GM23338 (cell line): ENCODE results near the gene MTARC2. TPM values are rescaled to one million over a fixed set of nuclear protein-coding genes. Genes with fewer than 3 reads are reported as not detected.

Experiments
- ATAC-seq: fragments of 200-7000 bp; cut with Tn5 transposase; 3 replicates; pipeline ENCODE4 v1.9.1; 2020
- DNase-seq: peaks from one replicate; pipeline ENCODE4 v3.0.0-alpha.2; 2015; ENCODE audit warnings: low spot score
- H2AFZ ChIP-seq: fragments of 200-600 bp; sonication (generic); 2 replicates; pipeline ENCODE4 v1.8.0; 2016; ENCODE audit warnings: antibody characterized with exemption, mild to moderate bottlenecking, moderate library complexity
- H3F3A ChIP-seq: fragments of 200-600 bp; sonication (generic); replicated peaks from 2 replicates; pipeline ENCODE4 v1.8.0; 2017; ENCODE audit warnings: antibody characterized with exemption, mixed run types, low read depth
- H3K27ac ChIP-seq: fragments of 200-600 bp; sonication (generic); 2 replicates; pipeline ENCODE4 v1.6.1; 2016; ENCODE audit warnings: low read depth
- H3K27me3 ChIP-seq: fragments of 200-600 bp; sonication (generic); 2 replicates; pipeline ENCODE4 v1.8.0; 2016; ENCODE audit warnings: mild to moderate bottlenecking, mixed run types, moderate library complexity; ENCODE audit not compliant: insufficient read depth
- H3K36me3 ChIP-seq: fragments of 200-600 bp; sonication (generic); 2 replicates; pipeline ENCODE4 v1.8.0; 2016; ENCODE audit warnings: mild to moderate bottlenecking; ENCODE audit not compliant: insufficient read depth
- H3K4me1 ChIP-seq: fragments of 200-600 bp; sonication (generic); 2 replicates; pipeline ENCODE4 v1.8.0; 2016; ENCODE audit warnings: mild to moderate bottlenecking, moderate library complexity; ENCODE audit not compliant: insufficient read depth
- H3K4me2 ChIP-seq: fragments of 200-600 bp; sonication (generic); 2 replicates; pipeline ENCODE4 v1.7.1; 2017; ENCODE audit warnings: mixed run types
- H3K4me3 ChIP-seq: fragments of 200-600 bp; sonication (generic); 2 replicates; pipeline ENCODE4 v1.6.1; 2016; ENCODE audit warnings: mixed run types
- H3K79me2 ChIP-seq: fragments of 200-600 bp; sonication (generic); replicated peaks from 2 replicates; pipeline ENCODE4 v1.8.0; 2017; ENCODE audit warnings: mild to moderate bottlenecking; ENCODE audit not compliant: insufficient read depth
- H3K9me2 ChIP-seq: fragments of 200-600 bp; sonication (generic); 2 replicates; pipeline ENCODE4 v1.8.0; 2017; ENCODE audit not compliant: insufficient read depth
- H4K20me1 ChIP-seq: fragments of 200-600 bp; sonication (generic); replicated peaks from 2 replicates; pipeline ENCODE4 v1.8.0; 2017; ENCODE audit warnings: mild to moderate bottlenecking; ENCODE audit not compliant: insufficient read depth
- H3K27ac Mint-ChIP-seq: 2 replicates; pipeline ENCODE4 v1.8.0; 2020; ENCODE audit warnings: inconsistent platforms, mild to moderate bottlenecking, moderate library complexity, mixed read lengths
- H3K27me3 Mint-ChIP-seq: 3 replicates; pipeline ENCODE4 v1.8.0; 2022; ENCODE audit warnings: low read depth, mild to moderate bottlenecking, moderate library complexity, mixed read lengths, inconsistent platforms; ENCODE audit not compliant: insufficient read depth, poor library complexity
- H3K36me3 Mint-ChIP-seq: 3 replicates; pipeline ENCODE4 v1.8.0; 2021; ENCODE audit warnings: low read depth, mild to moderate bottlenecking, inconsistent platforms, moderate library complexity, mixed read lengths
- H3K4me1 Mint-ChIP-seq: 3 replicates; pipeline ENCODE4 v1.8.0; 2020; ENCODE audit warnings: mild to moderate bottlenecking, inconsistent platforms, mixed read lengths
- H3K4me3 Mint-ChIP-seq: 3 replicates; pipeline ENCODE4 v1.8.0; 2021; ENCODE audit warnings: moderate library complexity, mild to moderate bottlenecking, inconsistent platforms, mixed read lengths
- H3K9me3 Mint-ChIP-seq: 3 replicates; pipeline ENCODE4 v1.8.0; 2020; ENCODE audit warnings: moderate library complexity, mild to moderate bottlenecking, inconsistent platforms, mixed read lengths
- CREB1 ChIP-seq: fragments of 250-450 bp; sonication (Bioruptor Pico); IDR thresholded peaks from 2 replicates; pipeline ENCODE4 v1.5.0; 2020; ENCODE audit warnings: low read depth, mild to moderate bottlenecking, moderate library complexity
- CTCF ChIP-seq, 2 experiments: fragments of 200-600 bp in 1 of 2; sonication (generic) in 1 of 2; conservative IDR thresholded peaks; 2 replicates each; pipeline versions ENCODE4 v1.5.1 to v1.6.1; 2016 to 2017; ENCODE audit warnings: antibody characterized with exemption in 2 of 2, low read depth in 2 of 2, mild to moderate bottlenecking in 2 of 2, moderate library complexity in 1 of 2
- ETS1 ChIP-seq: IDR thresholded peaks from 2 replicates; pipeline ENCODE4 v1.6.1; 2016; ENCODE audit warnings: antibody characterized with exemption
- EZH2 ChIP-seq: fragments of 200-600 bp; sonication (generic); IDR thresholded peaks from one replicate; pipeline ENCODE4 v1.8.0; 2017; ENCODE audit warnings: antibody characterized with exemption, mild to moderate bottlenecking, low read depth; ENCODE audit not compliant: unreplicated experiment
- JUNB ChIP-seq: IDR thresholded peaks from one replicate; pipeline ENCODE4 v1.6.1; 2016; ENCODE audit warnings: antibody characterized with exemption; ENCODE audit not compliant: unreplicated experiment
- POLR2AphosphoS5 ChIP-seq: IDR thresholded peaks from 2 replicates; pipeline ENCODE4 v1.6.1; 2016; ENCODE audit warnings: antibody characterized with exemption, low read depth
- STAT1 ChIP-seq: IDR thresholded peaks from one replicate; pipeline ENCODE4 v1.6.1; 2016; ENCODE audit warnings: antibody characterized with exemption; ENCODE audit not compliant: unreplicated experiment
- ZNF114 ChIP-seq: fragments of 250-450 bp; sonication (Bioruptor Pico); IDR thresholded peaks from 2 replicates; pipeline ENCODE4 v1.5.0; 2020; ENCODE audit warnings: mild to moderate bottlenecking, moderate library complexity
- polyA plus RNA-seq: library from polyadenylated mRNA; unstranded; fragments of >200 nt; fragmentation: Nextera tagmentation; extraction: Ambion mirVana; gene quantifications from 2 replicates; pipeline ENCODE4 v1.2.1, GENCODE V29; 2016
- total RNA-seq: library from RNA; depleted of rRNA; stranded (reverse); fragments of >200 nt; shearing (Covaris generic); gene quantifications from 2 replicates; pipeline ENCODE4 v1.2.3, GENCODE V29; 2014
- TF ChIP-seq, protein P1 (sequence below): IDR thresholded peaks from one replicate; pipeline ENCODE4 v1.6.1; 2018; ENCODE audit warnings: antibody characterized with exemption; ENCODE audit not compliant: unreplicated experiment
- TF ChIP-seq, protein P2 (sequence below): fragments of 250-450 bp; sonication (Bioruptor Pico); IDR thresholded peaks from 2 replicates; pipeline ENCODE4 v1.5.0; 2020; ENCODE audit warnings: mild to moderate bottlenecking, moderate library complexity

The MTARC2 gene
- total and polyA plus RNA-seq, 2 experiments from 2014 or later: 4.1 to 8.0 TPM

DNA sequence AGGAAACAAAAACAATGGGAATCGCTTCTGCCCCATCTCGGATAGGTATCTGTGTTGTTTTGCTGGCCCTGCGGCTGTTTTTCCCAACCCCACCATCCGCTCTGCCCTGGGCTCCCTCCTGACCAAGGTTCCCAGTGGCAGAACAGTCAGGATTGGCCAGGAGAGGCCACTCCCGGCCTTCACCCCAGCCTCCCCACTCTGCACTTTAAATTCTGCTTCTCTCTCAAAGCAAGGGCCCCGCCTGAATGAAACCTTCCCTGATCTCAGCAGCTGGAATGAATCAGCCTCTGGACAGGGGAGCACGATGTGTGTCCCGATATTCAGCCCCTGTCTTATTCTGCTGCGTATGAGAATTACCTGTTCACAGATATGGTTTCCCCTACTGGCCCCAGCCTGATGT is 41.6 kb upstream of the MTARC2 start:
- no peaks in the 10 kb centered on the region for H3K9me3 Mint-ChIP-seq
- peaks cover 28% of the 10 kb centered on the region for H3K4me1 Mint-ChIP-seq
- no peaks in the 10 kb centered on the region for H3K36me3 Mint-ChIP-seq
- DNase-seq: no peak
- no peak; the same call in 2 of the 3 replicates for ATAC-seq
- no peaks in the 10 kb centered on the region for H3F3A ChIP-seq
- H3K4me3 ChIP-seq: no peak overlapping the region
- H3K79me2 ChIP-seq: no peaks in the 10 kb centered on the region
- H3K27me3 ChIP-seq: no peaks in the 10 kb centered on the region
- H3K27me3 Mint-ChIP-seq: peaks cover 4% of the 10 kb centered on the region
- H3K9me2 ChIP-seq: 0 out of 2 replicates have a peak, but pooled peaks cover 3% of the 10 kb centered on the region
- H3K27ac Mint-ChIP-seq: no peak overlapping the region
- H3K4me2 ChIP-seq: no peak overlapping the region
- H4K20me1 ChIP-seq: no peaks in the 10 kb centered on the region
- no peak overlapping the region for H3K4me3 Mint-ChIP-seq
- 0 out of 2 replicates have a peak, but pooled peaks cover 10% of the 10 kb centered on the region for H3K4me1 ChIP-seq
- peak overlapping the region; percentile 81; the same call in 1 of the 2 replicates for H2AFZ ChIP-seq
- no peaks in the 10 kb centered on the region for H3K36me3 ChIP-seq
- TF ChIP-seq STAT1: no peak
- H3K27ac ChIP-seq: no peak overlapping the region

- Histone ChIP-seq H3K9me2 (0 out of 2 replicates have a peak, but pooled peaks cover 3% of the 10 kb centered on the region), H3K4me3 (no peak overlapping the region), H4K20me1 (no peaks in the 10 kb centered on the region), H3K27ac (no peak overlapping the region), H3K4me1 (0 out of 2 replicates have a peak, but pooled peaks cover 10% of the 10 kb centered on the region), H2AFZ (no peak overlapping the region), H3K36me3 (no peaks in the 10 kb centered on the region), H3F3A (no peaks in the 10 kb centered on the region), H3K79me2 (no peaks in the 10 kb centered on the region), H3K27me3 (no peaks in the 10 kb centered on the region), H3K4me2 (no peak overlapping the region)
- Mint-ChIP-seq H3K36me3 (no peaks in the 10 kb centered on the region), H3K4me3 (no peak overlapping the region), H3K4me1 (peaks cover 25% of the 10 kb centered on the region), H3K27ac (no peak overlapping the region), H3K9me3 (no peaks in the 10 kb centered on the region), H3K27me3 (peaks cover 4% of the 10 kb centered on the region)
- ATAC-seq (no peak), DNase-seq (no peak)
- TF ChIP-seq ZNF114 (CRISPR knock-in tag): no peak
- no peak for TF ChIP-seq ETS1
- TF ChIP-seq CREB1 (CRISPR knock-in tag): no peak
- TF ChIP-seq CTCF (conservative IDR thresholded peaks at IDR 0.05; ENCODE audit: low read depth in 2 of 2): no peak
- no peak for TF ChIP-seq POLR2AphosphoS5
- TF ChIP-seq EZH2: no peak
- TF ChIP-seq, protein P1, sequence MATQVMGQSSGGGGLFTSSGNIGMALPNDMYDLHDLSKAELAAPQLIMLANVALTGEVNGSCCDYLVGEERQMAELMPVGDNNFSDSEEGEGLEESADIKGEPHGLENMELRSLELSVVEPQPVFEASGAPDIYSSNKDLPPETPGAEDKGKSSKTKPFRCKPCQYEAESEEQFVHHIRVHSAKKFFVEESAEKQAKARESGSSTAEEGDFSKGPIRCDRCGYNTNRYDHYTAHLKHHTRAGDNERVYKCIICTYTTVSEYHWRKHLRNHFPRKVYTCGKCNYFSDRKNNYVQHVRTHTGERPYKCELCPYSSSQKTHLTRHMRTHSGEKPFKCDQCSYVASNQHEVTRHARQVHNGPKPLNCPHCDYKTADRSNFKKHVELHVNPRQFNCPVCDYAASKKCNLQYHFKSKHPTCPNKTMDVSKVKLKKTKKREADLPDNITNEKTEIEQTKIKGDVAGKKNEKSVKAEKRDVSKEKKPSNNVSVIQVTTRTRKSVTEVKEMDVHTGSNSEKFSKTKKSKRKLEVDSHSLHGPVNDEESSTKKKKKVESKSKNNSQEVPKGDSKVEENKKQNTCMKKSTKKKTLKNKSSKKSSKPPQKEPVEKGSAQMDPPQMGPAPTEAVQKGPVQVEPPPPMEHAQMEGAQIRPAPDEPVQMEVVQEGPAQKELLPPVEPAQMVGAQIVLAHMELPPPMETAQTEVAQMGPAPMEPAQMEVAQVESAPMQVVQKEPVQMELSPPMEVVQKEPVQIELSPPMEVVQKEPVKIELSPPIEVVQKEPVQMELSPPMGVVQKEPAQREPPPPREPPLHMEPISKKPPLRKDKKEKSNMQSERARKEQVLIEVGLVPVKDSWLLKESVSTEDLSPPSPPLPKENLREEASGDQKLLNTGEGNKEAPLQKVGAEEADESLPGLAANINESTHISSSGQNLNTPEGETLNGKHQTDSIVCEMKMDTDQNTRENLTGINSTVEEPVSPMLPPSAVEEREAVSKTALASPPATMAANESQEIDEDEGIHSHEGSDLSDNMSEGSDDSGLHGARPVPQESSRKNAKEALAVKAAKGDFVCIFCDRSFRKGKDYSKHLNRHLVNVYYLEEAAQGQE: no peak
- TF ChIP-seq JUNB: no peak
- TF ChIP-seq, protein P2, sequence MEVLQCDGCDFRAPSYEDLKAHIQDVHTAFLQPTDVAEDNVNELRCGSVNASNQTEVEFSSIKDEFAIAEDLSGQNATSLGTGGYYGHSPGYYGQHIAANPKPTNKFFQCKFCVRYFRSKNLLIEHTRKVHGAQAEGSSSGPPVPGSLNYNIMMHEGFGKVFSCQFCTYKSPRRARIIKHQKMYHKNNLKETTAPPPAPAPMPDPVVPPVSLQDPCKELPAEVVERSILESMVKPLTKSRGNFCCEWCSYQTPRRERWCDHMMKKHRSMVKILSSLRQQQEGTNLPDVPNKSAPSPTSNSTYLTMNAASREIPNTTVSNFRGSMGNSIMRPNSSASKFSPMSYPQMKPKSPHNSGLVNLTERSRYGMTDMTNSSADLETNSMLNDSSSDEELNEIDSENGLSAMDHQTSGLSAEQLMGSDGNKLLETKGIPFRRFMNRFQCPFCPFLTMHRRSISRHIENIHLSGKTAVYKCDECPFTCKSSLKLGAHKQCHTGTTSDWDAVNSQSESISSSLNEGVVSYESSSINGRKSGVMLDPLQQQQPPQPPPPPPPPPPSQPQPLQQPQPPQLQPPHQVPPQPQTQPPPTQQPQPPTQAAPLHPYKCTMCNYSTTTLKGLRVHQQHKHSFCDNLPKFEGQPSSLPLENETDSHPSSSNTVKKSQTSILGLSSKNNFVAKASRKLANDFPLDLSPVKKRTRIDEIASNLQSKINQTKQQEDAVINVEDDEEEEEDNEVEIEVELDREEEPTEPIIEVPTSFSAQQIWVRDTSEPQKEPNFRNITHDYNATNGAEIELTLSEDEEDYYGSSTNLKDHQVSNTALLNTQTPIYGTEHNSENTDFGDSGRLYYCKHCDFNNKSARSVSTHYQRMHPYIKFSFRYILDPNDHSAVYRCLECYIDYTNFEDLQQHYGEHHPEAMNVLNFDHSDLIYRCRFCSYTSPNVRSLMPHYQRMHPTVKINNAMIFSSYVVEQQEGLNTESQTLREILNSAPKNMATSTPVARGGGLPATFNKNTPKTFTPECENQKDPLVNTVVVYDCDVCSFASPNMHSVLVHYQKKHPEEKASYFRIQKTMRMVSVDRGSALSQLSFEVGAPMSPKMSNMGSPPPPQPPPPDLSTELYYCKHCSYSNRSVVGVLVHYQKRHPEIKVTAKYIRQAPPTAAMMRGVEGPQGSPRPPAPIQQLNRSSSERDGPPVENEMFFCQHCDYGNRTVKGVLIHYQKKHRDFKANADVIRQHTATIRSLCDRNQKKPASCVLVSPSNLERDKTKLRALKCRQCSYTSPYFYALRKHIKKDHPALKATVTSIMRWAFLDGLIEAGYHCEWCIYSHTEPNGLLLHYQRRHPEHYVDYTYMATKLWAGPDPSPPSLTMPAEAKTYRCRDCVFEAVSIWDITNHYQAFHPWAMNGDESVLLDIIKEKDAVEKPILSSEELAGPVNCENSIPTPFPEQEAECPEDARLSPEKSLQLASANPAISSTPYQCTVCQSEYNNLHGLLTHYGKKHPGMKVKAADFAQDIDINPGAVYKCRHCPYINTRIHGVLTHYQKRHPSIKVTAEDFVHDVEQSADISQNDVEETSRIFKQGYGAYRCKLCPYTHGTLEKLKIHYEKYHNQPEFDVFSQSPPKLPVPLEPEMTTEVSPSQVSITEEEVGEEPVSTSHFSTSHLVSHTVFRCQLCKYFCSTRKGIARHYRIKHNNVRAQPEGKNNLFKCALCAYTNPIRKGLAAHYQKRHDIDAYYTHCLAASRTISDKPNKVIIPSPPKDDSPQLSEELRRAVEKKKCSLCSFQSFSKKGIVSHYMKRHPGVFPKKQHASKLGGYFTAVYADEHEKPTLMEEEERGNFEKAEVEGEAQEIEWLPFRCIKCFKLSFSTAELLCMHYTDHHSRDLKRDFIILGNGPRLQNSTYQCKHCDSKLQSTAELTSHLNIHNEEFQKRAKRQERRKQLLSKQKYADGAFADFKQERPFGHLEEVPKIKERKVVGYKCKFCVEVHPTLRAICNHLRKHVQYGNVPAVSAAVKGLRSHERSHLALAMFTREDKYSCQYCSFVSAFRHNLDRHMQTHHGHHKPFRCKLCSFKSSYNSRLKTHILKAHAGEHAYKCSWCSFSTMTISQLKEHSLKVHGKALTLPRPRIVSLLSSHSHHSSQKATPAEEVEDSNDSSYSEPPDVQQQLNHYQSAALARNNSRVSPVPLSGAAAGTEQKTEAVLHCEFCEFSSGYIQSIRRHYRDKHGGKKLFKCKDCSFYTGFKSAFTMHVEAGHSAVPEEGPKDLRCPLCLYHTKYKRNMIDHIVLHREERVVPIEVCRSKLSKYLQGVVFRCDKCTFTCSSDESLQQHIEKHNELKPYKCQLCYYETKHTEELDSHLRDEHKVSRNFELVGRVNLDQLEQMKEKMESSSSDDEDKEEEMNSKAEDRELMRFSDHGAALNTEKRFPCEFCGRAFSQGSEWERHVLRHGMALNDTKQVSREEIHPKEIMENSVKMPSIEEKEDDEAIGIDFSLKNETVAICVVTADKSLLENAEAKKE (CRISPR knock-in tag): no peak
These were observed 41.0 kb upstream of the MTARC2 start for GRCh38 chr1:220707160-220707559.
